K562 (cell line): ENCODE measurements around the gene SPATA25. TPM values are rescaled to one million over a fixed set of nuclear protein-coding genes. Genes with fewer than 3 reads are reported as not detected.

ENCODE experiments used
- ATAC-seq: fragments of 200-7000 bp; cut with Tn5 transposase; 3 replicates; pipeline ENCODE4 v1.9.1; 2020; ENCODE audit warnings: moderate library complexity
- BruUV-seq: library from RNA; stranded (reverse); fragments of 400-500 nt; replicated peaks from 2 replicates; lab custom pipeline; 2021; lab: Mats Ljungman, UMichigan
- CTCF ChIA-PET: fragments of 300-600 bp; formaldehyde crosslinking; extraction: SDS; loops from one replicate; lab custom pipeline; 2021; ENCODE audit warnings: low intra/inter-chr PET ratio; lab: Yijun Ruan, JAX
- POLR2A ChIA-PET: fragments of 300-600, 350-650 bp; sonication (Branson Sonifier 250); formaldehyde crosslinking; extraction: SDS; loops from one replicate; lab custom pipeline; 2021; ENCODE audit warnings: antibody characterized with exemption, inconsistent platforms; lab: Yijun Ruan, JAX
- DNase-seq, 4 experiments: peaks; one replicate each; pipeline versions ENCODE4 v3.0.0 to v3.0.0-alpha.2; 2011 to 2018; ENCODE audit warnings: low spot score in 3 of 4, mixed read lengths in 3 of 4; ENCODE audit errors: extremely low read depth in 1 of 4
- FAIRE-seq: peaks from 2 replicates; lab custom pipeline; 2011; peaks lifted over from hg19 to GRCh38; lab: Jason Lieb, UNC
- H2AFZ ChIP-seq: 2 replicates; pipeline ENCODE4 v1.6.0; 2011; ENCODE audit warnings: low read depth, low read length, control low read depth, inconsistent platforms
- H3K27ac ChIP-seq: fragments of 200-600 bp; 3 replicates; pipeline ENCODE4 v1.8.0; 2011; ENCODE audit warnings: low read depth, mild to moderate bottlenecking, control low read depth, inconsistent platforms, low read length, moderate library complexity, mixed read lengths; ENCODE audit errors: extremely low read depth
- H3K27me3 ChIP-seq, 2 experiments: fragments of 300-600 bp in 1 of 2; 2 replicates in 1 of 2; 3 replicates in 1 of 2; pipeline versions ENCODE4 v1.6.0 to v1.8.0; 2011; ENCODE audit warnings: inconsistent platforms in 2 of 2, low read length in 2 of 2, mild to moderate bottlenecking in 1 of 2, mixed read lengths in 1 of 2, moderate library complexity in 1 of 2; ENCODE audit not compliant: control insufficient read depth in 2 of 2, insufficient read depth in 2 of 2
- H3K36me3 ChIP-seq: fragments of 300-600 bp; 3 replicates; pipeline ENCODE4 v1.8.0; 2011; ENCODE audit warnings: mild to moderate bottlenecking, low read length, inconsistent platforms; ENCODE audit not compliant: control insufficient read depth, insufficient read depth
- H3K4me1 ChIP-seq, 2 experiments: fragments of 200-600 bp in 1 of 2; replicated peaks in 1 of 2; 2 replicates in 1 of 2; 3 replicates in 1 of 2; pipeline versions ENCODE4 v1.5.1 to v1.8.0; 2011; ENCODE audit warnings: inconsistent platforms in 2 of 2, low read length in 2 of 2, mild to moderate bottlenecking in 1 of 2, mixed read lengths in 1 of 2, moderate library complexity in 1 of 2; ENCODE audit not compliant: control insufficient read depth in 2 of 2, insufficient read depth in 2 of 2
- H3K4me2 ChIP-seq: 2 replicates; pipeline ENCODE4 v1.6.1; 2011; ENCODE audit warnings: low read length, control low read depth, inconsistent platforms, mixed read lengths; ENCODE audit not compliant: insufficient read depth
- H3K4me3 ChIP-seq: fragments of 200-600 bp; sonication (generic), shearing (Covaris generic); 2 replicates; pipeline ENCODE4 v1.5.1; 2016; ENCODE audit warnings: control low read depth, inconsistent platforms
- H3K79me2 ChIP-seq: fragments of 200-600 bp; 3 replicates; pipeline ENCODE4 v1.8.0; 2011; ENCODE audit warnings: low read length, inconsistent platforms; ENCODE audit not compliant: control insufficient read depth, insufficient read depth
- H3K9ac ChIP-seq, 2 experiments: 2 replicates each; pipeline versions ENCODE4 v1.6.0 to v1.6.1; 2011; ENCODE audit warnings: low read depth in 2 of 2, low read length in 2 of 2, control low read depth in 1 of 2, inconsistent platforms in 1 of 2, mild to moderate bottlenecking in 1 of 2, mixed read lengths in 1 of 2; ENCODE audit not compliant: insufficient read depth in 1 of 2
- H3K9me1 ChIP-seq: one replicate; pipeline ENCODE4 v1.6.0; 2011; ENCODE audit warnings: inconsistent platforms, mild to moderate bottlenecking, low read length, moderate library complexity; ENCODE audit not compliant: control insufficient read depth, insufficient read depth
- H3K9me3 ChIP-seq: replicated peaks from 2 replicates; pipeline ENCODE4 v1.5.1; 2011; ENCODE audit warnings: low read depth, low read length, inconsistent platforms; ENCODE audit not compliant: control insufficient read depth, insufficient read depth
- H4K20me1 ChIP-seq: replicated peaks from 2 replicates; pipeline ENCODE4 v1.6.1; 2011; ENCODE audit warnings: low read length, inconsistent platforms, mixed read lengths; ENCODE audit not compliant: control insufficient read depth, insufficient read depth
- DDX20 ChIP-seq: fragments of 450-650 bp; IDR thresholded peaks from 2 replicates; pipeline ENCODE4 v1.6.1; 2016; ENCODE audit warnings: missing genetic modification characterization, low read depth, mild to moderate bottlenecking, missing compliant biosample characterization, moderate library complexity
- HLTF ChIP-seq: fragments of 450-650 bp; IDR thresholded peaks from 2 replicates; pipeline ENCODE4 v1.6.1; 2016
- MXI1 ChIP-seq: IDR thresholded peaks from 2 replicates; pipeline ENCODE4 v1.6.1; 2011; ENCODE audit warnings: low read depth, mild to moderate bottlenecking, improper control_type of control experiment, low read length
- MYNN ChIP-seq, 2 experiments: sonication (generic); formaldehyde crosslinking in 1 of 2; IDR thresholded peaks; 2 replicates each; pipeline versions ENCODE4 v1.5.0 to v1.6.1; 2016 to 2020; ENCODE audit warnings: antibody characterized with exemption in 1 of 2, missing genetic modification reagents in 1 of 2
- SIN3A ChIP-seq, 2 experiments: fragments of 150-350 bp in 1 of 2; IDR thresholded peaks; 2 replicates each; pipeline ENCODE4 v1.6.1; 2011 to 2016; ENCODE audit warnings: borderline replicate concordance in 2 of 2, low read depth in 2 of 2, low read length in 2 of 2, mild to moderate bottlenecking in 2 of 2, moderate library complexity in 2 of 2; ENCODE audit not compliant: control insufficient read depth in 1 of 2
- WHSC1 ChIP-seq: IDR thresholded peaks from one replicate; pipeline ENCODE4 v1.6.1; 2012; ENCODE audit warnings: low read length, control low read depth, inconsistent platforms
- YY1 ChIP-seq, 3 experiments: IDR thresholded peaks; 2 replicates each; pipeline ENCODE4 v1.6.1; 2011; ENCODE audit warnings: low read length in 2 of 3, mild to moderate bottlenecking in 2 of 3, moderate library complexity in 2 of 3, borderline replicate concordance in 1 of 3, control low read depth in 1 of 3, low read depth in 1 of 3; ENCODE audit not compliant: insufficient read depth in 3 of 3, insufficient replicate concordance in 2 of 3, control insufficient read depth in 1 of 3, insufficient read length in 1 of 3; ENCODE audit errors: extremely low read depth in 1 of 3
- ZC3H4 ChIP-seq: sonication (generic); formaldehyde crosslinking; IDR thresholded peaks from 2 replicates; pipeline ENCODE4 v1.9.0; 2021; ENCODE audit warnings: missing genetic modification reagents, borderline replicate concordance
- ZNF175 ChIP-seq: fragments of 200-800 bp; sonication (Bioruptor generic); IDR thresholded peaks from 2 replicates; pipeline ENCODE4 v1.6.1; 2016; ENCODE audit warnings: low read depth, mild to moderate bottlenecking, missing genetic modification characterization, missing compliant biosample characterization
- ZNF23 ChIP-seq: fragments of 250-450 bp; sonication (Bioruptor Pico); IDR thresholded peaks from 2 replicates; pipeline ENCODE4 v1.4.0; 2020; ENCODE audit warnings: mild to moderate bottlenecking
- ZNF324 ChIP-seq: fragments of 250-450 bp; sonication (Bioruptor Pico); IDR thresholded peaks from 2 replicates; pipeline ENCODE4 v1.4.0; 2020; ENCODE audit warnings: mild to moderate bottlenecking
- ZNF707 ChIP-seq: fragments of 250-450 bp; sonication (Bioruptor Pico); conservative IDR thresholded peaks from 2 replicates; pipeline ENCODE4 v1.8.0; 2022; ENCODE audit warnings: inconsistent platforms, mild to moderate bottlenecking, moderate library complexity
- ZNF76 ChIP-seq: fragments of 250-450 bp; sonication (Bioruptor Pico); IDR thresholded peaks from 2 replicates; pipeline ENCODE4 v1.4.0; 2020; ENCODE audit warnings: mild to moderate bottlenecking, moderate library complexity, borderline replicate concordance
- WGBS: fragments of 100-300 bp; shearing (Covaris generic); methylation state at CpG from one replicate; pipeline ENCODE4 v1.1.6; 2016; ENCODE audit warnings: low coverage, mixed read lengths; ENCODE audit not compliant: insufficient coverage; ENCODE audit errors: missing lambda C conversion rate; 5-methylcytosine and 5-hydroxymethylcytosine counted together
- in situ Hi-C: fragments of 300-500 bp; cut with MboI; formaldehyde crosslinking; loops from 4 replicates; pipeline ENCODE4 v1.15.0; 2018; ENCODE audit warnings: inconsistent platforms, mixed read lengths
- intact Hi-C: fragments of 100-400 bp; cut with micrococcal nuclease; formaldehyde crosslinking; loops from 2 replicates; pipeline ENCODE4 v1.14.2; 2022
- polyA plus RNA-seq, 8 experiments: library from polyadenylated mRNA; depleted of rRNA in 4 of 8; stranded (reverse) in 5 of 8; unstranded in 3 of 8; fragments of >200 nt; fragmentation: Nextera tagmentation in 2 of 8; fragmentation: Illumina TruSeq in 1 of 8; extraction: Ambion mirVana in 2 of 8; extraction: Trizol in 1 of 8; gene quantifications; 2 replicates each; pipeline versions ENCODE4 v1.2.1 to v1.2.3, GENCODE V29; 2011 to 2014; ENCODE audit warnings: inconsistent platforms in 1 of 8, missing spikeins in 1 of 8
- total RNA-seq, 7 experiments: library from RNA; depleted of rRNA in 6 of 7; stranded (reverse); fragments of >200 nt in 6 of 7; fragmentation: Illumina TruSeq in 2 of 7; extraction: Trizol in 2 of 7; gene quantifications; 2 replicates each; pipeline versions ENCODE4 v1.2.1 to v1.2.3, GENCODE V29; 2011 to 2021; ENCODE audit warnings: low replicate concordance in 1 of 7
- TF ChIP-seq, protein P1 (sequence below): fragments of 250-450 bp; sonication (Bioruptor Pico); IDR thresholded peaks from 2 replicates; pipeline ENCODE4 v1.9.0; 2021; ENCODE audit warnings: mild to moderate bottlenecking, inconsistent platforms
- TF ChIP-seq, protein P2 (sequence below): fragments of 450-650 bp; IDR thresholded peaks from 2 replicates; pipeline ENCODE4 v1.7.1; 2018; ENCODE audit warnings: mild to moderate bottlenecking, low read depth; ENCODE audit not compliant: partially characterized antibody

The SPATA25 gene
- total and polyA plus RNA-seq, 9 of the 15 experiments (the other 6 are each of a cell fraction or from before 2014, with no cell fraction given), result 0.21 to 0.95 (median 0.53) TPM; not detected in 3

DNA sequence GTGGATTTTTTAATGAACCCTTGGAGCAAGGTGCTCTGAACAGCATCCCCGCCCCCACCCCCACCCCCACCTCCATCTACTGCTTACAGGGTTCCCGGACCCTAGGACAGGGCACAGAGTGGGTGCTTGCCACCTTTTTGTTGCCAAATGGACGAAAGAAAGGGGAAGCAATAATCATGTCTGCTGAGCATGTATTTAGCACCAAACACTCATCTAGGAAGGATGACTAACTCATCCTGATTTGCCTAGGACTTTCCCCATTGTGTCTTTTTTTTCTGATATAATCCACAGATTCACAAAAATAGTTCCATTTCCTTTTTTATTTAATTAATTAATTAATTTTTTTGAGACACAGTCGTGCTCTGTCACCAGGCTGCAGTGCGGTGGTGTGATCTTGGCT, 25.7 kb upstream of the SPATA25 start (continued):
- TF ChIP-seq, protein P1, sequence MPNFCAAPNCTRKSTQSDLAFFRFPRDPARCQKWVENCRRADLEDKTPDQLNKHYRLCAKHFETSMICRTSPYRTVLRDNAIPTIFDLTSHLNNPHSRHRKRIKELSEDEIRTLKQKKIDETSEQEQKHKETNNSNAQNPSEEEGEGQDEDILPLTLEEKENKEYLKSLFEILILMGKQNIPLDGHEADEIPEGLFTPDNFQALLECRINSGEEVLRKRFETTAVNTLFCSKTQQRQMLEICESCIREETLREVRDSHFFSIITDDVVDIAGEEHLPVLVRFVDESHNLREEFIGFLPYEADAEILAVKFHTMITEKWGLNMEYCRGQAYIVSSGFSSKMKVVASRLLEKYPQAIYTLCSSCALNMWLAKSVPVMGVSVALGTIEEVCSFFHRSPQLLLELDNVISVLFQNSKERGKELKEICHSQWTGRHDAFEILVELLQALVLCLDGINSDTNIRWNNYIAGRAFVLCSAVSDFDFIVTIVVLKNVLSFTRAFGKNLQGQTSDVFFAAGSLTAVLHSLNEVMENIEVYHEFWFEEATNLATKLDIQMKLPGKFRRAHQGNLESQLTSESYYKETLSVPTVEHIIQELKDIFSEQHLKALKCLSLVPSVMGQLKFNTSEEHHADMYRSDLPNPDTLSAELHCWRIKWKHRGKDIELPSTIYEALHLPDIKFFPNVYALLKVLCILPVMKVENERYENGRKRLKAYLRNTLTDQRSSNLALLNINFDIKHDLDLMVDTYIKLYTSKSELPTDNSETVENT (CRISPR knock-in tag), result no peak
- TF ChIP-seq ZNF23 (CRISPR knock-in tag), result no peak
- TF ChIP-seq DDX20 (tag), result no peak
- no peak for TF ChIP-seq ZNF175 (CRISPR knock-in tag)
- TF ChIP-seq YY1 (IDR thresholded peaks at IDR 0.05; ENCODE audit: borderline replicate concordance in 1 of 3, control insufficient read depth in 1 of 3, extremely low read depth in 1 of 3, insufficient read depth in 3 of 3, insufficient read length in 1 of 3, insufficient replicate concordance in 2 of 3, low read depth in 1 of 3, low read length in 2 of 3), result no peak
- no peak for TF ChIP-seq ZC3H4

DNA sequence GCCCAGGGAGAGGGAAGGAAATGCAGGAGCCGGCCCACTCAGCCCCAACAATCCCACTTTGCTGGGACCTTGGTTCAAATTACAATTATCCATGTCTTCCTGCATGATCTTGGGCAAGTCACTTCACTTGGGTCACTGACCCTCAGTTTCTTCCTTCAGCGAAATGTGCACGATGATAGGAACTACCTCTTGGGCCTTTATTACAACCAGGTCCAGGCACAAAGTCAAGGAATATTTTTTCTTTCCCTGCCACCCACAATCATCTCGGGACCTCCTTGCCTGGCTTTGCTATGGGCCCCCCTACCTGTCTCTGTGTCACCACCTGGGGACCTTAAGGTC, 24.9 kb upstream of the SPATA25 start:
- H3K79me2 ChIP-seq, result peaks cover 15% of the 10 kb centered on the region
- 49% methylated on average over 3 of the region's 4 CpGs for WGBS
- TF ChIP-seq, protein P2, sequence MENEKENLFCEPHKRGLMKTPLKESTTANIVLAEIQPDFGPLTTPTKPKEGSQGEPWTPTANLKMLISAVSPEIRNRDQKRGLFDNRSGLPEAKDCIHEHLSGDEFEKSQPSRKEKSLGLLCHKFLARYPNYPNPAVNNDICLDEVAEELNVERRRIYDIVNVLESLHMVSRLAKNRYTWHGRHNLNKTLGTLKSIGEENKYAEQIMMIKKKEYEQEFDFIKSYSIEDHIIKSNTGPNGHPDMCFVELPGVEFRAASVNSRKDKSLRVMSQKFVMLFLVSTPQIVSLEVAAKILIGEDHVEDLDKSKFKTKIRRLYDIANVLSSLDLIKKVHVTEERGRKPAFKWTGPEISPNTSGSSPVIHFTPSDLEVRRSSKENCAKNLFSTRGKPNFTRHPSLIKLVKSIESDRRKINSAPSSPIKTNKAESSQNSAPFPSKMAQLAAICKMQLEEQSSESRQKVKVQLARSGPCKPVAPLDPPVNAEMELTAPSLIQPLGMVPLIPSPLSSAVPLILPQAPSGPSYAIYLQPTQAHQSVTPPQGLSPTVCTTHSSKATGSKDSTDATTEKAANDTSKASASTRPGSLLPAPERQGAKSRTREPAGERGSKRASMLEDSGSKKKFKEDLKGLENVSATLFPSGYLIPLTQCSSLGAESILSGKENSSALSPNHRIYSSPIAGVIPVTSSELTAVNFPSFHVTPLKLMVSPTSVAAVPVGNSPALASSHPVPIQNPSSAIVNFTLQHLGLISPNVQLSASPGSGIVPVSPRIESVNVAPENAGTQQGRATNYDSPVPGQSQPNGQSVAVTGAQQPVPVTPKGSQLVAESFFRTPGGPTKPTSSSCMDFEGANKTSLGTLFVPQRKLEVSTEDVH, result no peak
- TF ChIP-seq ZNF707 (CRISPR knock-in tag), result no peak
- TF ChIP-seq SIN3A (IDR thresholded peaks at IDR 0.05; ENCODE audit: borderline replicate concordance in 2 of 2, control insufficient read depth in 1 of 2, low read depth in 2 of 2, low read length in 2 of 2), result no peak
- no peak for TF ChIP-seq WHSC1
- no peak for TF ChIP-seq ZNF76
- TF ChIP-seq MYNN (IDR thresholded peaks at IDR 0.05), result no peak
- no peak for TF ChIP-seq MYNN (CRISPR knock-in tag; IDR thresholded peaks at IDR 0.05)
- TF ChIP-seq ZNF175 (CRISPR knock-in tag), result no peak
- no peak for TF ChIP-seq MXI1
- no peak for TF ChIP-seq ZNF324 (CRISPR knock-in tag)
- no peak for TF ChIP-seq ZC3H4
- no peak for TF ChIP-seq HLTF
- peak overlapping the region; percentile 92 for H2AFZ ChIP-seq
- H3K27me3 ChIP-seq, result no peaks in the 10 kb centered on the region
- CTCF ChIA-PET, result no interaction called here
- DNase-seq (no peak), FAIRE-seq (no peak), ATAC-seq (no peak)
- peak overlapping the region; percentile 63 to 94 for H3K9ac ChIP-seq
- intact Hi-C loops (no loop called here), in situ Hi-C loops (no loop called here)
- no peaks in the 10 kb centered on the region for H3K9me3 ChIP-seq
- BruUV-seq, result no TSS peak
- peak overlapping the region; percentile 48 for H3K4me3 ChIP-seq
- H3K4me2 ChIP-seq, result peak overlapping the region; percentile 44
- H3K27ac ChIP-seq, result no peak overlapping the region
- H3K4me1 ChIP-seq, result peaks cover 24 to 43% of the 10 kb centered on the region in 2 experiments
- H4K20me1 ChIP-seq, result no peaks in the 10 kb centered on the region
- no peaks in the 10 kb centered on the region for H3K9me1 ChIP-seq
- H3K36me3 ChIP-seq, result peaks cover 6% of the 10 kb centered on the region; the same call in 1 of the 3 replicates
- POLR2A ChIA-PET, result interaction anchor here (0.6 to 0.7 kb wide), 2 partner anchors 21 to 54 kb away, joined by 3 to 4 read pairs; no protein-coding TSS in a partner anchor
